Activated CD4-positive, alpha-beta T cell treated with anti-CD3 and anti-CD28 coated beads, Interleukin-2, amount 50 U/mL, for 48 hours (primary cell): ENCODE results near the gene LRRC10.

Experiments used
- DNase-seq, 2 experiments: peaks; one replicate each; pipeline ENCODE4 v3.0.0-alpha.2; 2020

Gene LRRC10

GRCh38 chr12:69563166-69563762, 47.4 kb downstream of the LRRC10 start:
- no peak for DNase-seq
